GM21390 (cell line): ENCODE measurements around the gene UBASH3A.
"Not testable (repeated sequence)": the region's sequence is repeated elsewhere in the genome, so short reads cannot be mapped to it uniquely, and the experiment has no call there.

Experiments used
- ATAC-seq: cut with Tn5 transposase; IDR thresholded peaks from one replicate; pipeline ENCODE4 v1.9.1; 2021; ENCODE audit not compliant: unreplicated experiment

UBASH3A gene

DNA sequence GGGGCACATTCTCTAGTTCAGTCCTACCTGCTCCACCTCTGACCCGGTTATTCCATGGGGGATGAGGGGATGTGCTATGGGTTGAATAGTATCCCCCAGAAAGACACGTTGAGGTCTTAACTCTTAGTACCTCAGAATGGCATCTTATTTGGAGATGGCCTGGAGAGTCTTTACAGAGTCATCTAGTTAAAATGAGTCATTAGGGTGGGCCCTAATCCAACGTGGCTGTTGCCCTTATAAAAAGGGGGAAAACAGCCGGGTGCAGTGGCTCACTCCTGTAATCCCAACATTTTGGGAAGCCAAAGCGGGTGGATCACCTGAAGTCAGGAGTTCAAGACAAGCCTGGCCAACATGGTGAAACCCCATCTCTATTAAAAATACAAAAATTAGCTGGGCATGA lies 13.5 kb upstream of the UBASH3A start:
- ATAC-seq = no peak

GRCh38 chr21:42390696-42391095 lies 13.0 kb upstream of the UBASH3A start:
- ATAC-seq = no peak

DNA sequence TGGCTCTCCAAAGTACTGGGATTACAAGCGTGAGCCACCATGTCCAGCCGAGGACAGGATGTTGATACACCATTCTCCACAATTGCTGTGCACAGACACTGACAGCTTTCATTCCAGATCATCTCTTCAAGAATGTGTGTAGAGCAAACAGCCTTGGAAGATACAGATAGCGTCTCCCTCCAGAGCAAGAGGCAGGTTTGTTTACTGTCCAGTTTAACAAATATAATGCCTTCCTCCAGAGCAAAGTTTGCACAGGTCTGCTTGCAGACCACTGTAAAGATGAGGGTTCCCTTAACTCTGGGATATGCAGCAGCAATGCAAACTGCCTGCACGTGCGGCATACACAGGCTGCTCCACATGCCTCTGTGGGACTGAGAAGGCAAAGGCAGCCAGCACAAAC lies 12.4 kb upstream of the UBASH3A start:
- ATAC-seq = no peak

- peak; percentile 66 for ATAC-seq
These were observed 10.8 kb upstream of the UBASH3A start for GRCh38 chr21:42392731-42393442.

- no peak for ATAC-seq
These were observed 10.2 kb upstream of the UBASH3A start for GRCh38 chr21:42393443-42393950.

DNA sequence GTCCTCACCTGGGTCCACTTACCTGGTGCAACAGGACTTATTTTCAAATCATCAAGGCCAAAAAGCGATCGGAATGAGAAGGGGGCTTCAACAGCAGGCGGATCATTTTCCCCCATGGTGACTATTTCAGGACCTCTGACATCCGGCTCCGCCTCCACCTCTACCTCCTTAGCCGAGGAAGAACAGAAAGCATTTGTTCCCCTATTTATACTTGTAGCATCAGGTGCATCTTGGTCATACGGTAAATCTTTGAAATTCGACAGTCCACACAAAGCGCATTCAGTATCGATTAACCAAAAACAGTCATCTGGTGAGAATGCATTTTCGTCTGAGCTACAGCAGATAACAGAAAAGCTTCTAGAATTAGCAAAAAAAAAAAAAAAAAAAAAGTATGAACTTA lies 8.4 kb upstream of the UBASH3A start:
- ATAC-seq = no peak

DNA sequence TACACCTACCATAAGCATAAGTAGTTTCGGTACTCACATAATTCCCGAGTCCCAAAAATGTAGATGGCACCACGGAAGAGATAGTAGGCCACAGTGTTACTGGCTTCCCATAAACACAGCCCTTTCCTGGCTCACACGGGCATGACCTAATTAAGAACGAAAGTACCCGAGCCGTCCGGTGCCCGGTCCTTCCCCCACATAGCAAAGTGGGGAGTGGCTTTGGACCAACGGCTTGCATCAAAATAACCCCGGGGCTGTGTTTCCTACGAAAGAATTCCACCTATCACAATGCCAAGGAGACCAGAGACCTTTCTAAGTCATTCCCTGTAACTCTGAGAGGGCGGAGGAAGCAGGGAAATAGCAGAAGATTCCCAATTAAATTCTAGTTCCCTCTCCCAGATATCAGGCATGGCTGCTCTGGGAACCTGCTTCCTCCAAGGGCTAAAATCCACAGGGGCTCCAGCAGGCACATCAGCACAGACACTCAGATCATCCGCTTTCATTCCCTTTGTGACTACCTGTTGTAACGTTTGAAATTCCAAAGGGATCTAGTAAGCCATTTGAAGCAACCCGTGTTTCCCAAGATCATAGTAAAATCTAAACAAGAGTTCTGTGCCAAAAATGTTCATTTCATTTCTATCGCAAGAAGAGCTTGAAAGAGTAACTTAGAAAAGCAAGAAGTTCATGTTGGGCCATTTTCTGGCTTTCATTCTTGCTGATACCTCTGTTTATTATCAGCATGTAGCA lies 7.6 kb upstream of the UBASH3A start, which contains the start of gene TMPRSS3:
Gene TMPRSS3 (minus strand): TSS at position 148 of the 747 bp plus-strand sequence. CDS start 635 bp downstream, outside the sequence.
- ATAC-seq = no peak

- ATAC-seq = no peak
These were observed 6.6 kb upstream of the UBASH3A start for GRCh38 chr21:42396799-42397745.

DNA sequence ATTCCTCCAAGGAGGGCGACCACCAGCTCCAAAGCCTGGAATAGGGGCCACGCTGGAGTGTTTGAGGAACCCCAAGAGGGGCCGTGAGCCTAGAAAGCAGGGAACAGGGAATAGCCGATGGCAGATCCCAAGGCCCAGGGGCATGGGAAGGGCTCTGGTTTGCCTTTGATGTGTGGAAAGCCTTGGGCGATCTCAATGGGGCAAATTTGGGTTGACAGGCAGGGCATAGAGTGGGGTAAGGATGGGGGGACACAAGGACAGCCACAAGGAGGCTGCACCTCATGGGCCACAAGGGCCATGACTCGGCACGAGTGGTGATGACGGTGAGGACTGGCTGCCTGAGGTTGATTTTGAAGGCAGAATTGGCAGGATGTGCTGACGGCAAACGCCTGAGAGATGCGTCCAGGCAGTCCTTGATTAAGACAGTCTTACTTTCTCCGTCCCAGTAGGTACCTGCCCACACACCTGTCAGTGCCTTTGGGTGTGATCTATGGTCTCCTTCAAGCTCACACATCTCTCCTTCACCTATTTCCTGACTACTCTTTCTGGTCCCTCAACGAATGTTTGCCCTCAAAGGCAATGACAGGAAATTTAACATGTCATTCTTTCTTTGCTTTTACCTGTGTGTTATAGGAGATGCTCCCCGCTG lies 5.8 kb upstream of the UBASH3A start:
- no peak for ATAC-seq

- ATAC-seq = no peak
These were observed 5.2 kb upstream of the UBASH3A start for GRCh38 chr21:42398436-42399028.

GRCh38 chr21:42400525-42400924 lies 3.2 kb upstream of the UBASH3A start:
- no peak for ATAC-seq

DNA sequence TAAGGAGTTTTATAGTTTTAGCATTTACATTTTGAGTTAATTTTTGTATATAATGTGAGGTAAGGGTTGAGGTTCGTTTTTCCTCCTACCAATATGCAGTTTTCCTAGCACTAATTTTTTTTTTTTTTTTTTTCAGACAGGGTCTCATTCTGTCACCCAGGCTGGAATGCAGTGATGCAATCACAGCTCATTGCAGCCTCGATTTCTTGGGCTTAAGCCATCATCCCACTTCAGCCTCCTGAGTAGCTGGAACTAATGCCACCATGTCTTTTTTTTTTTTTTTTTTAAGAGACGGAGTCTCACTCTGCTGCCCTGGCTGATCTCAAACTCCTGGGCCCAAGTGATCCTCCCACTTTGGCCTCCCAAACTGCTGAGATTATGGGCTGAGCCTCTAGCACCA lies 2.5 kb upstream of the UBASH3A start:
- ATAC-seq = no peak

GRCh38 chr21:42401820-42402251 lies 1.9 kb upstream of the UBASH3A start:
- ATAC-seq = no peak

GRCh38 chr21:42404539-42404938 lies 837 bp downstream of the UBASH3A start:
- ATAC-seq = no peak

- no peak for ATAC-seq
These were observed 1.6 kb downstream of the UBASH3A start for GRCh38 chr21:42405064-42406013.

- ATAC-seq = no peak
These were observed 2.5 kb downstream of the UBASH3A start for GRCh38 chr21:42406201-42406621.

GRCh38 chr21:42406866-42407265 lies 3.2 kb downstream of the UBASH3A start:
- no peak for ATAC-seq

DNA sequence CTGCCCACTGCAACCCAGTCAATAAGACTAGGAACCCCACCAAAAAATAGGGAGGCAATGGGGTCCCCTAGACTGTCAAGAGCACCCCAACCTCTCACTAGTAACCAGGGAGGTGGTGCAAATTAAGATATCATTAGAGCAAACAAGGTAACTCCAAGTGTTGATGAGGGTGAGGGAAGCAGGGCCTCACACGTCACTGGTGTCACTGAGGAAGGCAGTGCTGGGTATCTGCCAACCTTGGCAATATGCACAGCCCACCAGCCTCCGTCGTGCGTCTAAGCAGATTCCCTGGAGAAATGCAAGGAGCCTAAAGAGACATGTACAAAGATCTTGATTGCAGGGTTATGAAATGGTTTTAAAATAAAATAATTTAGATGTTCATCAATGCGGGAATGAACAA lies 3.8 kb downstream of the UBASH3A start:
- no peak for ATAC-seq

DNA sequence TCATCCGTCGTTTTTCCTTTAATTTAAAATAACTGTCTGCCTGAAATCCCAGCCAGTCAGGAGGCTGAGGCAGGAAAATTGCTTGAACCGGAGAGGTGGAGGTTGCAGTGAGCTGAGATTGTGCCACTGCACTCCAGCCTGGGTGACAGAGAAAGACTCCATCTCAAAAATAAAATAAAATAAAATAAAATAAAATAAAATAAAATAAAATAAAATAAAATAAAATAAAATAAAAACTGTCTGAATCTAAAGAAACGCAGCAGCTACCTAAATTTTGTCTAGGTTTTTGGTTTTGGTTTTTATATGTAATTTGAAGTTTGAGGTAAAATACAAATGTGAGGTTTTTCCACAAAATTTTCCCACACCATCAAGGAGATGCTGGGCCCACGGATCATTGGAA lies 5.0 kb downstream of the UBASH3A start:
- ATAC-seq = not testable (repeated sequence)
